Left forelimb (tissue), 1 donor: Measurements from ENCODE around the gene SORBS2.

Experiments used
- DNase-seq: peaks from one replicate; pipeline ENCODE4 v3.0.0-alpha.2; 2018; ENCODE audit warnings: low spot score

The SORBS2 gene

DNA sequence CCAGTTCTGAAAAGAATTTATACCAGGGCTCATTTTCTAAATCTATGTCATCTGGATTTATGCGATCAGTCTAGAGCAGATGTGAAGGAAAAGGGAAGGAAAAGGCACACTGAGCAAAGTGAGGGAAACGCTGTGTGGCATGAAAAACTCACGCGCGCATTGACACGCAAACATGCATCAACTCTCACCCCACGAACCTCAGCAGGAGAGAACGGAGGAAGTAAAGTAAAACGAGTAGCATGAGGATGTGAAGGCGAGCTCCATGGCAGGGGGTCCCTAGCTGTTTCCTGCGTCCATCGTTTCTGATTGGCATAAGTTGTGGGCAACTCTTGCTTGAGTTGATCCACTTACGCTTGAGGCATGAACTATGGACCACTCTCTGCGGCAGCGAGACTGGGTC is 173.9 kb downstream of the SORBS2 start:
- no peak for DNase-seq

DNA sequence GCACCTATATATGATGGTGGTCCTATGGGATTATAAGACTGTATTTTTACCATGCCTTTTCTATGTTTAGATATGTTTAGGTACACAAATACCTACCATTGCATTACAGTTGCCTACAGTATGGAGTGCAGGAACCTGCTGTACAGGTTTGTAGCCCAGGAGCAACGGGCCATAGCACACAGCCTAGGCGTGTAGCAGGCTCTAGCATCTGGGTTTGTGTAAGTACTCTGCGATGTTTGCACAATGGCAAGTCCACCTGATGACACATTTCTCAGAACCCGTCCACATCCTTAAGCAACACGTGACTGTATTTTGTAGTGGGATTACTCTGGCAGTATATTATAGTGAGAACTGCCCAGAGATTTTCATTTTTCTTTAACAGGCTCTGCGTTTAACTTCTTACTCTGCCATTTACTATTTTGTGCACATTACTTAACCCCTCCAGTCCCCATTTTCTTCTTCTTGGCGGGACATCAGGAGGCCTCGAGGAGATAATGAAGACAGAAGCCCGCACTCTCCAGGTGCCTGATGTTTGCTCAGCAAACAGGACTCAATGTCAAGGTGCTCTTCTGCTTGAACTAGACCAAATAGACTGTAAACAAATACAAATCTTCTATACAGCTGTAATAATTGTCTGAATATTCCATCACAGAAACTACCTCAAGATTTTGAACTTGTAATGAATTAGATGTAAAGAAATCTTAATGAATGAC is 174.7 kb downstream of the SORBS2 start:
- DNase-seq, result no peak

GRCh38 chr4:185634066-185634652 is 177.8 kb downstream of the SORBS2 start:
- no peak for DNase-seq

GRCh38 chr4:185626798-185627197 is 185.2 kb downstream of the SORBS2 start:
- no peak for DNase-seq

GRCh38 chr4:185625503-185625902 is 186.5 kb downstream of the SORBS2 start:
- DNase-seq, result no peak

DNA sequence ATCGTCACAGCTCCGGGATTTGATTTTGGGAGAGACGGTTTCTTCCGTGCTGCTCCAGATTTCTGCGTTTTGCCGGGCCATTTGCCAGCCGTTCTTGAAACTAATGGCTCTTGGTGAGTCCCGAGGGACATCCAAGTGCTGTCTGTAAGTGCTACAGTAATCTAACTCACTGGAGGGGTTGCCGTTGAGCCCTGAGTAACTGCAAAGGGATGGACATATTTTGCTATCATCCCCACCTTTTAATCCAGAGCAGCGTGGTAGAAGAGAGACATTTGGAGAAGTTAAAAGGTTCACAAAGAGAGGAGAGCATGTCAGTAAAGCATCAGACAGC is 187.8 kb downstream of the SORBS2 start:
- DNase-seq, result no peak

GRCh38 chr4:185623444-185624258 is 188.3 kb downstream of the SORBS2 start:
- DNase-seq, result no peak

DNA sequence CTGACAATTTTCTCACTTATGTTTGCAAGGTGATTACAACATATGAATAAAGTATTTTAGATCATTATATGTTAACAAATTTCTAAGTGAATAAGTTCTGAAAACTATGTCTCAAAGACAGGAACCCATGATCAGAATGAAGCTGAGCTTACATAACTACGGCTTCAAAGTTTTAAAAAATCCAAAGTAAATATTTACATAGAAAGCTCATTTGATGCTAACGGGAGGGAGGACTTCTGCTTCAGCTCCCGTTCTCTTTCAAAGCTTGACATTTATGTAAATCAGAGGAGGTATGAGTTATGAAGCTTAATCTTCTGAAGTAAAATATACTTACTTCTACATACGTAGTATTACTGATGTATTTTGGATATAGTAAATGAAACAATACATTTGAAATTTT is 203.8 kb downstream of the SORBS2 start:
- no peak for DNase-seq

DNA sequence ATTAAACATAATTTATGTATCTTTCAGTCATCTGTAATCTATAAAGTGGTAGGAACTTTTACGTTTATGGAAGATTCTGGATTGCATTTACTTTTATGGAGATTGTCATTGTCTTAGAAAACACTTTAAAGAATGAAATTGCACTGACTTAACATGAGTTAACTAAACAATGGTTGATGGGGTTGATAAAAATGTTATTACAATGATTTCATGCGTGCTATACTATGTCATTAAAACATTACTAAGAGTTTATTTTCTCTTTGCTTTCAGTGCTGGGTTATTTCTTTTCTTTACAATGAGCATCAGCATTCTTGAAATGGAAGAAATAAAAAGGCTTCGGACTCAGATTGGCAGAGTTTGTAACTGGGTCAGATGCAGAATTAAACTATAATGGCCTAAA is 209.6 kb downstream of the SORBS2 start:
- no peak for DNase-seq

- no peak for DNase-seq
These were observed 211.1 kb downstream of the SORBS2 start for GRCh38 chr4:185600801-185601434.

DNA sequence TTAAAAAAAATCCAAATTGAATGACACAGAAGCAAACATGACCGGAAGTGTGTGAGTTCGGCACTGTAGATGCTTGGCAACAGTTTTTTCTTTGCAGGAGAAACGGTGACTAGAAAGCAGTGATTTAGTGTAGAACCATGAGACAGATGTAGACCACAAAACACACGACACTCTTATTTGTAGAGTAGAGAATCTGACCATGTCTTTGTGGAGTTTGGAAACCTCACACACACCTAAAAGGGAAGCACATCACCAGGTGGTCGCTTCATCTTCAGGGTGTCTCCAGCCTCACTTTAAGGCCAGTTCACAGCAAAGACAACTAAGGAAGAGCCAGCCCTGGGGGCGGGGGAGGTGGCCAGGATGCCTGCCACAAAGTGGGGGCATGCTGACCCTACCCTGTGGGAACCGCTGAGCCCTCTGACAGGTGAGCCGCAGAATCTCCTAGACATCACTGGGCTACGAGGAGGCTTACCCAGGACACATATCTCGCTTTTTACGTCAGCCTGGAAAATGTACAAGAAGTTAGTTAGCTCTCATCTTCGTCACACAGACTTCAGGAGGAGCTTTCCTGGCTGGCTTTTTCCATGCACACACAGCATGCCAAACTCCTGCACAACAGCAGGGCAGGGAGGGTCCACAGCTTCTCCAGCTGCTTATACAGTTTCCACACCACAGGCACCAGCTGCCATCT is 212.3 kb downstream of the SORBS2 start:
- no peak for DNase-seq

DNA sequence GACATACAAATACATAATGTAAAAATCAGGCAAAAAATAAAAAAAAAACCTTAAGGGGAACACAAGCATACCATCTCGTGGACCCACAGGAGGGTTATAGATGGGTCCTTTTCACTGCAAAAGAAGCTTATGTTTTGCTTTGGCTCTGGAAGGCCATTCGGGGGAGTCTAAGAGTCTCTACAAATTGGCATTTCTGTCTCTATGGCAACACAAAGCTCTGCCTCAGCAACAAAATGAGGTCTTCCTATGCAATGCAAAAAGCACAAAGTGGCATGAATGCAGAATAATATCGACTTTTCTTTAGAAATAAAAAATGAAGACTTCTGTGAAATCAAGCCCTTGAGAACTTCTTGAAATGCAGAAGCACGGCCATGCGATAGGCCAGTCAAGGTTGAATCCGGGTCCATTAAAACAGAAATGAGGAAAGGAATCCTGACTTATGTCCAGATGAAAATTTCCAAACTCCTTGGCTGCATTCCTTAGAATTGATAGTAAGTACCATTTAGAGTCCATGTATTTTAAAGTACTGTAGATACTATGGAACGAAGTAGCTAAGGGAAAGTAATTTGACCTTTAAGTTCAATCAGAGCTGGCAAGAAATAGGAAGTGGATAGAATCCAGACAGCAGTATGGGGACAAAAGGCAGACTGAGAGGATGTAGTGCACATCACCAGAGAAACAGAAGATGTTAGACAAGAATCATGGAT is 213.0 kb downstream of the SORBS2 start:
- DNase-seq, result no peak

- peak; percentile 74 for DNase-seq
These were observed 214.3 kb downstream of the SORBS2 start for GRCh38 chr4:185597532-185598188.

- no peak for DNase-seq
These were observed 219.0 kb downstream of the SORBS2 start for GRCh38 chr4:185592845-185593488.

DNA sequence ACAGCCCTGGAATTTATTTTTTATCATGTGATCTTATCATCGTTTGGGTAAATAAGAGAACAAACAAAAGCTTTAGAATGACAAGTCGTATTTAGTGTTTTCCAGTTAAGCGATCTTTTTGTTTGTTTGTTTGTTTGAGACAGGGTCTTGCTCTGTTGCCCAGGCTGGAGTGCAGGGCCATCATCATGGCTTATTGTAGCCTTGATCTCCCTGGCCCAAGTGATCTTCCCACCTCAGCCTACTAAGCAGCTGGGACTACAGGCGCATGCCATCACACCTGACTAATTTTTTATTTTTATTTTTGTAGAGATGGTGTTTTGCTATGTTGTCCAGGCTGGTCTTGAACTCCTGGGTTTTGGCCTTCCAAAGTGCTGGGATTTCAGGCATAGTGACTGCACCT is 219.6 kb downstream of the SORBS2 start:
- DNase-seq, result no peak

DNA sequence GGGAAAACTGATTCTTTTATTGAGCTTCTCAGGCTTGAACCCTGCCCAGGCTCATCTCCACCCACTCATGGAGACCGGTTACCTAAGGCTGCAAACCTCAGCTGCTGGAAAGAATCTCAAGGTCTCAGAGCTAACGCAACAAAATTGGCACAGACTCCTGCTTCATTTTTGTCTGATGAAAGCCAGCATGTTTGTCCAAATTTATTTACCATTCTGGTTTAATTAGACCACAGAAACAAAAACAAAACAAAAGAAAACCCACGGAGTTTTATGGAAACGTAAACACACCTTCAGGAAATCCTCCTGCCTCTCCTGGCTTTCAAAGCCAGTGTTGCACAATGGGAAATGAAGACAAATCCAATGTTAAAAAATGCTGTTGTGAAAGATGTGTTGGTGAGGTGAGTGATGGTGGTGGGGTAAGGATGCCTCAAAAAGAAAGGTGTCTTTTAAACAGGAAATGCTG is 220.3 kb downstream of the SORBS2 start:
- no peak for DNase-seq

DNA sequence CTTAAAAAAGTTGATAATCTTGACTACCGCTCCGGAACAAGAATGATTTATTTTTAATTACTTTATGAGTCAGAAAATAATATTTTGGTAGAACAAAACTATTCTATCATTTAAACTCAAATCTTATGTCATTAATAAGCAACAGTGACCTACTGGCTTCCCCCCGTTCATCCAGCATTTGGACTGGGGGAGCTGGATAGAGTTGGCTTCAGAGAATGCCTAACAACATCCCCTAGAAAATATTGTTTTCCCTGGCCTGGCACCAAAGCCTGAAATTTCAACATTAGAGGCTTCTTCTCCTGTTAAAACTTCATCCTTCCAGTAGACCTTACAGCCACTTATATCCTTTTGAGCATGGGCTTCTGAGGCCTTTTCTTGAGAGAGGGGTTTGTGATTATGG is 221.0 kb downstream of the SORBS2 start:
- DNase-seq, result no peak

DNA sequence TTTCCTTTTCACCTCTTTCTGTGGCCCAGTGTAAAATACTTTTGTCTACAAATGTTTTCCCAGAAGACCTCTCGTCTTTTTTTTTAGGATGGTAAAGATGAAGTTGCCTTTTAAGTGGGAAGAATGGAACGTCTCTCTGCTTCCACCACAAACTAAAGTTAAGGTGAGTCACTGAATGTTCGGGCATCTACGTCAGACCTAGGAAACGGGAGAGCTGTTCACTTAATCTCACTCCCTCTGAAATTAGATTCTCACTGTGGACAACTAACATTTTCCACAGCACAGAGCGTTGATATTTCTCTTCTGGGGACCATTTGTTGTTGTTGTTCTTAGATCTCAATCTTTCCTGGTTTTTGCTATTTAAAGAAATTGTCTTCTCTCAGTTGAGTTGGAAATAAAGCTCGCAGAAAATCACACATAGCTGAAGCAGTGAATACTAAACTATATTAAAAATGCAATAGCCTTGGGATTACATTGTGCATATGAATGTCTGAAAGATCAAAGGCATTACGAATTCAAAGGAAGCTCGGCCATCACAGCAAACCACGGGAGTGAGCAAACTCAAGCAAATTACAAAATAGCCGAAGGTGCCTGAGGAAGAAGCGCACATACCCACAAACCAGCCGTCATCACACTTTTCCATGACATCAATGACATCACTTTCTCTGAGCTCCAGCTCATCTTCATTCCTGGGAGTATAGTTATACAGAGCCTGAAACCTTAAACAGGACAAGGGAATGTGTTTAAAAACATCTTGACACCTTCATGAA is 222.7 kb downstream of the SORBS2 start:
- no peak for DNase-seq

DNA sequence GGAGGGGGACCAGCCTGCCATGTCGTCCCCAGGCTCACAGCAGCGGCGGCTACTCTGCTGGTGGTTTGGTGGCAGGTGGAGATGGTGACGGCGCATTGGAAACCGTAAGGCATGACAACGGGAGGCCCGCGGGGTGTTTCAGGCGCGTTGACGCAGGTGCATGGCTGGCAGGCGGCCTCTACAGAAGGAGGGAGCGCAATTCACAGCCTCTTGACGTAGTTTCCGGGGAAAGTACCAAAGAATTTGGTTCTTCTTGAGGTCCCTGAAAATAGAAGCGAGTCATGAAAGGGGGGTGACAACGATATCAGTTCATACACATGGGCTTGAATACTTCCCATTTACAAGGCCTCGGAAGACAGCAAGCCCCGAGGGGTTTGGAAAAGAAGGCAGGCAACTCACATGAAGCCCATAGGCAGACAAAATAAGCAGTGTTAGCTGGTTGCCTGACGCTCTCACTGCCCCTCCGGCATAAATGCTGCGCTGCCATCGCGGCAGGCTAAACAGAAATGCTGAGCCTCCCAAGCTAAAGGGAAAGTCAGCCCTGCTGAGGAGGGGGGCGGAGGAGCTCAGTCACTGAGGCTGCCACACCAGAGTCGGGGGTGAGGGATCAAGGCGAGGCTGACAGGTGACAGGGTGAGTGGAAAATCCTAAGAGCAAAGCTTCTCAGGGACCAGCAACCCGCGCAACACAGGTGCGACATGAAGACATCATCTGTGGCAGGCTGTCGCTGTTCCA is 224.4 kb downstream of the SORBS2 start:
- DNase-seq, result no peak
